Hepatocyte (in vitro differentiated cells): ENCODE data around the gene C5orf22.

Experiments used
- CTCF ChIP-seq: fragments of 200-600 bp; sonication (generic); IDR thresholded peaks from 2 replicates; pipeline ENCODE4 v1.5.1; 2016; ENCODE audit warnings: antibody characterized with exemption, mild to moderate bottlenecking; ENCODE audit not compliant: poor library complexity
- EZH2 ChIP-seq: fragments of 200-600 bp; sonication (generic); IDR thresholded peaks from 2 replicates; pipeline ENCODE4 v1.6.1; 2016; ENCODE audit warnings: antibody characterized with exemption, mild to moderate bottlenecking, borderline replicate concordance
- EZH2phosphoT487 ChIP-seq: fragments of 200-600 bp; sonication (generic); IDR thresholded peaks from one replicate; pipeline ENCODE4 v1.6.1; 2018; ENCODE audit warnings: antibody characterized with exemption, mild to moderate bottlenecking, low read depth, moderate library complexity; ENCODE audit not compliant: unreplicated experiment, severe bottlenecking

GRCh38 chr5:31531888-31532547 lies at the start of gene C5orf22, which contains the start of gene DROSHA:
- TF ChIP-seq CTCF, result peak; percentile 26
- no peak for TF ChIP-seq EZH2phosphoT487
- no peak for TF ChIP-seq EZH2
